Chondrocyte (in vitro differentiated cells): ENCODE results near the gene CLIP4. TPM values are rescaled to one million over a fixed set of nuclear protein-coding genes. Genes with fewer than 3 reads are reported as not detected.

ENCODE experiments used
- DNase-seq: peaks from one replicate; pipeline ENCODE4 v3.0.0; 2021; ENCODE audit warnings: mixed read lengths, low spot score
- H3K27ac Mint-ChIP-seq: one replicate; pipeline ENCODE4 v1.8.0; 2021; ENCODE audit warnings: mild to moderate bottlenecking, moderate library complexity, mixed read lengths; ENCODE audit not compliant: unreplicated experiment
- H3K27me3 Mint-ChIP-seq: 2 replicates; pipeline ENCODE4 v1.8.0; 2021; ENCODE audit warnings: low read depth, mixed read lengths
- H3K36me3 Mint-ChIP-seq: 2 replicates; pipeline ENCODE4 v1.8.0; 2021; ENCODE audit warnings: low read depth, mixed read lengths
- H3K4me1 Mint-ChIP-seq: 2 replicates; pipeline ENCODE4 v1.8.0; 2021; ENCODE audit warnings: low read depth, mild to moderate bottlenecking, mixed read lengths
- H3K4me3 Mint-ChIP-seq: one replicate; pipeline ENCODE4 v1.8.0; 2021; ENCODE audit warnings: mild to moderate bottlenecking, moderate library complexity, mixed read lengths; ENCODE audit not compliant: unreplicated experiment
- H3K9me3 Mint-ChIP-seq: 2 replicates; pipeline ENCODE4 v1.8.0; 2021; ENCODE audit warnings: low read depth, mixed read lengths
- CTCF ChIP-seq: fragments of 200-600 bp; sonication (generic); IDR thresholded peaks from 2 replicates; pipeline ENCODE4 v1.5.0; 2021; ENCODE audit warnings: antibody characterized with exemption, mild to moderate bottlenecking, moderate library complexity
- total RNA-seq: library from RNA; stranded (reverse); gene quantifications from 3 replicates; pipeline ENCODE4 v1.2.1, GENCODE V29; 2021

The CLIP4 gene
- total RNA-seq, 1 donor from 2014 or later: 30.1 TPM

GRCh38 chr2:29196792-29197788 is 81.9 kb downstream of the CLIP4 start:
- no peaks in the 10 kb centered on the region for H3K27me3 Mint-ChIP-seq
- no peak for DNase-seq
- no peaks in the 10 kb centered on the region for H3K36me3 Mint-ChIP-seq
- H3K9me3 Mint-ChIP-seq: no peaks in the 10 kb centered on the region
- TF ChIP-seq CTCF: peak; percentile 91
- H3K4me1 Mint-ChIP-seq: peaks cover 7% of the 10 kb centered on the region
- H3K27ac Mint-ChIP-seq: no peak overlapping the region
- H3K4me3 Mint-ChIP-seq: no peak overlapping the region

- H3K4me1 Mint-ChIP-seq: no peaks in the 10 kb centered on the region
- no peaks in the 10 kb centered on the region for H3K9me3 Mint-ChIP-seq
- no peak for TF ChIP-seq CTCF
- H3K27ac Mint-ChIP-seq: no peak overlapping the region
- no peaks in the 10 kb centered on the region for H3K27me3 Mint-ChIP-seq
- no peak overlapping the region for H3K4me3 Mint-ChIP-seq
- no peak for DNase-seq
- peaks cover 2% of the 10 kb centered on the region for H3K36me3 Mint-ChIP-seq
These were observed 86.8 kb downstream of the CLIP4 start for GRCh38 chr2:29201979-29202378.

- Mint-ChIP-seq H3K4me3 (no peak overlapping the region), H3K27me3 (no peaks in the 10 kb centered on the region), H3K9me3 (no peaks in the 10 kb centered on the region), H3K27ac (no peak overlapping the region), H3K36me3 (peaks cover 2% of the 10 kb centered on the region), H3K4me1 (no peaks in the 10 kb centered on the region)
- no peak for DNase-seq
- no peak for TF ChIP-seq CTCF
These were observed 87.7 kb downstream of the CLIP4 start for GRCh38 chr2:29202819-29203495.

GRCh38 chr2:29206941-29207340 is 91.7 kb downstream of the CLIP4 start:
- TF ChIP-seq CTCF: no peak
- Mint-ChIP-seq H3K36me3 (peaks cover 7% of the 10 kb centered on the region), H3K9me3 (no peaks in the 10 kb centered on the region), H3K4me3 (no peak overlapping the region), H3K4me1 (no peaks in the 10 kb centered on the region), H3K27me3 (no peaks in the 10 kb centered on the region), H3K27ac (no peak overlapping the region)
- DNase-seq: no peak

GRCh38 chr2:29207352-29208148 is 92.3 kb downstream of the CLIP4 start:
- Mint-ChIP-seq H3K4me1 (no peaks in the 10 kb centered on the region), H3K9me3 (no peaks in the 10 kb centered on the region), H3K27ac (no peak overlapping the region), H3K27me3 (no peaks in the 10 kb centered on the region), H3K4me3 (no peak overlapping the region), H3K36me3 (peaks cover 7% of the 10 kb centered on the region)
- DNase-seq: no peak
- no peak for TF ChIP-seq CTCF
